ENCODE measurements around the gene HPS5.

DNA sequence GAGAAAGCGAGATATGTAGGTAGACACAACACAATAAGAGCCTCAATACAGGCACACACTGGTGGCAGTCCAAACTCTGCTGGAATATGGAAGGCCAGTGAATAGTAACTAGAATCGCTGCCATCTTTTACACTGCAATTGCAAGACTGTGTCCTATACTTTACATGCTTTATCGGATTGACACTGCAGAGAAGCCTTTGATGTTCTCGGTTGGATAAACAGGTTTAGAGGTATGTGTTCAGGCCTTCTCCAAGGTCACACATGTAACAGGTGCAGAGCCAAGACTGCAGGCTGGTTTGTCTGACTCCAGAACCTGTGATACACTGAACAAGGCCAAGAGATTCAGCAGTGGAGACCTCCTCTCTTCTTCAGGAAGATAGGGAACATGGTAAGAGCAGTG, 50.7 kb downstream of the HPS5 start:
- TF ChIP-seq, protein P1, sequence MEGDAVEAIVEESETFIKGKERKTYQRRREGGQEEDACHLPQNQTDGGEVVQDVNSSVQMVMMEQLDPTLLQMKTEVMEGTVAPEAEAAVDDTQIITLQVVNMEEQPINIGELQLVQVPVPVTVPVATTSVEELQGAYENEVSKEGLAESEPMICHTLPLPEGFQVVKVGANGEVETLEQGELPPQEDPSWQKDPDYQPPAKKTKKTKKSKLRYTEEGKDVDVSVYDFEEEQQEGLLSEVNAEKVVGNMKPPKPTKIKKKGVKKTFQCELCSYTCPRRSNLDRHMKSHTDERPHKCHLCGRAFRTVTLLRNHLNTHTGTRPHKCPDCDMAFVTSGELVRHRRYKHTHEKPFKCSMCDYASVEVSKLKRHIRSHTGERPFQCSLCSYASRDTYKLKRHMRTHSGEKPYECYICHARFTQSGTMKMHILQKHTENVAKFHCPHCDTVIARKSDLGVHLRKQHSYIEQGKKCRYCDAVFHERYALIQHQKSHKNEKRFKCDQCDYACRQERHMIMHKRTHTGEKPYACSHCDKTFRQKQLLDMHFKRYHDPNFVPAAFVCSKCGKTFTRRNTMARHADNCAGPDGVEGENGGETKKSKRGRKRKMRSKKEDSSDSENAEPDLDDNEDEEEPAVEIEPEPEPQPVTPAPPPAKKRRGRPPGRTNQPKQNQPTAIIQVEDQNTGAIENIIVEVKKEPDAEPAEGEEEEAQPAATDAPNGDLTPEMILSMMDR (conservative IDR thresholded peaks at IDR 0.05; ENCODE audit: low read length) = no peak
- no peak for TF ChIP-seq EZH2phosphoT487 (IDR thresholded peaks at IDR 0.05; ENCODE audit: borderline replicate concordance)
